22Rv1 (cell line): ENCODE results near the gene FOXO3.

Experiments
- CTCF ChIP-seq: fragments of 450-650 bp; IDR thresholded peaks from 2 replicates; pipeline ENCODE4 v1.5.1; 2017; ENCODE audit warnings: mild to moderate bottlenecking
- ZFX ChIP-seq: fragments of 450-650 bp; IDR thresholded peaks from 2 replicates; pipeline ENCODE4 v1.6.1; 2017; ENCODE audit warnings: antibody characterized with exemption, borderline replicate concordance

- TF ChIP-seq CTCF, result peak; percentile 84
- no peak for TF ChIP-seq ZFX
These were observed 18.6 kb upstream of the FOXO3 start for GRCh38 chr6:108541843-108542759.
